Muscle layer of colon (tissue), 2 donors: Measurements from ENCODE around the gene BCR.

ENCODE experiments used
- H3K27ac ChIP-seq: one replicate; pipeline ENCODE4 v1.7.0; 2013; ENCODE audit warnings: low read depth, mild to moderate bottlenecking, low read length, moderate library complexity
- H3K27me3 ChIP-seq, 2 donors: one replicate each; pipeline ENCODE4 v1.7.0; 2013; ENCODE audit warnings: low read length in 2 of 2, mild to moderate bottlenecking in 2 of 2; ENCODE audit not compliant: insufficient read depth in 2 of 2, control insufficient read depth in 1 of 2
- H3K36me3 ChIP-seq: one replicate; pipeline ENCODE4 v1.7.0; 2013; ENCODE audit warnings: mild to moderate bottlenecking, low read length; ENCODE audit not compliant: insufficient read depth
- H3K4me1 ChIP-seq: one replicate; pipeline ENCODE4 v1.7.0; 2013; ENCODE audit warnings: mild to moderate bottlenecking, low read length; ENCODE audit not compliant: insufficient read depth
- H3K4me3 ChIP-seq, 2 donors: one replicate each; pipeline ENCODE4 v1.7.0; 2013; ENCODE audit warnings: low read length in 2 of 2, low read depth in 1 of 2, mild to moderate bottlenecking in 1 of 2, moderate library complexity in 1 of 2
- H3K9ac ChIP-seq: one replicate; pipeline ENCODE4 v1.7.0; 2013; ENCODE audit warnings: low read length
- H3K9me3 ChIP-seq: one replicate; pipeline ENCODE4 v1.7.0; 2013; ENCODE audit warnings: mild to moderate bottlenecking, low read length
- donor health status: abdominal sarcoma.
- donor health status: Adenocarcinoma of cecum.

BCR gene

DNA sequence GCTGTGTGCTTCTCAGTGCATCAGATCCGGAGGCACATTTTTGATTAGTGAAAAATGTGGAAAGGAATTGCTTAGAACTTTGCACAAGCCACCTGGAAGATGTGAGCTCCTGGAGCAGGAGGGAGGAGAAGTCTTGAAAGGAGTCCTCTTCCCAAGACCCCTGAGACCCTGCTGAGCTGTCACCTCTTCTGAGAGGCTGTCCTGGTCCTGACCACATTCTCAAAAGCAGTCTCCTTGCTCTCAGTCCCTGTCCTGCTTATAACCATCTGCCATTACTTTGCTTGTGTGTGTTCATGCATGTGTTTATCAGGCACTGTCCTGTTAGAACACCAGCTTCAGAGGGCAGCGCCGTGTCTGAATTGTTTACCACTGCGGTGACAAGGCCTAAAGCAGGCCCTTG is 86.5 kb downstream of the BCR start:
- no peak overlapping the region for H3K4me3 ChIP-seq
- H3K9ac ChIP-seq = no peak overlapping the region
- H3K9me3 ChIP-seq = no peaks in the 10 kb centered on the region
- peaks cover 12% of the 10 kb centered on the region for H3K4me1 ChIP-seq
- peaks cover 33% of the 10 kb centered on the region for H3K36me3 ChIP-seq
- H3K27ac ChIP-seq = no peak overlapping the region
- H3K27me3 ChIP-seq = no peaks in the 10 kb centered on the region

DNA sequence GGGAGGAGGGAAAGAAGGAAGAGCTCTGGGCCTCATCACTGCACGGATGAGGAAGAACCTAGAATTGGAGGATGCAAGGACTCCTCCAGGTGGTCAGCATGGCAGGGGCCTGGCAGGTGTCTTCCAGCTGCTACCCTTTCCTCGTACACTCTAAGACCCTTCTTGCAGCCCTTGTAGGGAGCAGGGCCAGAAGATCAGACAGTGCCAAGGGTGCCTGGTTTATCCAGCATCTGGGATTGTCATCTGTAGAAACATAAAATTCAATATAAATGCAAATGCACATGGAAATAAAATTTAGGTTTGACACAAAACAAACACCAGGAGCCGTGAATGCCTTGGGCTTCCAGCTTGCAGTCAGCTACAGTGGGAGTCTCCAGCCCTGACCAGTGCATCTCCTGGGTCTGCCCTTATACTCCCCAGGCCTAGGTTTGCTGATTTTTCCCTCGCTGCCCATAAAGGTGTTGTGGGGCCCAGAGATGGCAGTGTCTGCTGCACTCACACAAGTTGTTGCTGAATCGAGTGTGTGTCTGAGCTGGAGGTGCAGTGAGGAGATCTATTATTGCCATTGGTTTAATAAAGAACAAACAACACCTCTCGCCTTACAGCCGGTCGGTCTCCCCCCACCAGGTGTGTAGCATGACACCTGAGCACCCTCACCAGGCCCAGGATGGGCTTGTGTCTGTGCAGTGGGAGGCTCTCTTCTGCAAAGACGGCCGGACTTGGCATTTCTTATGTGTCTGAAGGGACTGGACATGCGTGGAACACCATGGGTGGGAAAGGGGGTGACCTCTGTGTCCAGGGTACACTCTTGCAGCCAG is 87.1 kb downstream of the BCR start:
- Histone ChIP-seq H3K4me1 (peaks cover 12% of the 10 kb centered on the region), H3K4me3 (no peak overlapping the region), H3K27me3 (no peaks in the 10 kb centered on the region), H3K9ac (no peak overlapping the region), H3K36me3 (peaks cover 35% of the 10 kb centered on the region), H3K27ac (no peak overlapping the region), H3K9me3 (no peaks in the 10 kb centered on the region)

GRCh38 chr22:23268139-23268712 is 87.9 kb downstream of the BCR start:
- no peak overlapping the region for H3K9ac ChIP-seq
- peaks cover 41% of the 10 kb centered on the region for H3K36me3 ChIP-seq
- no peaks in the 10 kb centered on the region for H3K27me3 ChIP-seq
- H3K4me1 ChIP-seq = peaks cover 12% of the 10 kb centered on the region
- H3K27ac ChIP-seq = no peak overlapping the region
- H3K9me3 ChIP-seq = no peaks in the 10 kb centered on the region
- no peak overlapping the region for H3K4me3 ChIP-seq

- H3K9ac ChIP-seq = no peak overlapping the region
- peaks cover 41% of the 10 kb centered on the region for H3K36me3 ChIP-seq
- peaks cover 12% of the 10 kb centered on the region for H3K4me1 ChIP-seq
- no peak overlapping the region for H3K27ac ChIP-seq
- no peaks in the 10 kb centered on the region for H3K27me3 ChIP-seq
- H3K9me3 ChIP-seq = no peaks in the 10 kb centered on the region
- no peak overlapping the region for H3K4me3 ChIP-seq
Measured at GRCh38 chr22:23268877-23269276, 88.6 kb downstream of the BCR start.

- Histone ChIP-seq H3K9me3 (no peaks in the 10 kb centered on the region), H3K36me3 (peaks cover 39% of the 10 kb centered on the region), H3K27ac (no peak overlapping the region), H3K4me3 (no peak overlapping the region), H3K4me1 (peaks cover 12% of the 10 kb centered on the region), H3K27me3 (no peaks in the 10 kb centered on the region), H3K9ac (no peak overlapping the region)
Measured at GRCh38 chr22:23269441-23270211, 89.3 kb downstream of the BCR start.

- no peaks in the 10 kb centered on the region for H3K9me3 ChIP-seq
- H3K4me3 ChIP-seq = no peak overlapping the region
- no peak overlapping the region for H3K27ac ChIP-seq
- H3K4me1 ChIP-seq = peaks cover 12% of the 10 kb centered on the region
- H3K9ac ChIP-seq = no peak overlapping the region
- H3K27me3 ChIP-seq = no peaks in the 10 kb centered on the region
- H3K36me3 ChIP-seq = peaks cover 41% of the 10 kb centered on the region
Measured at GRCh38 chr22:23270212-23270733, 90.0 kb downstream of the BCR start.

DNA sequence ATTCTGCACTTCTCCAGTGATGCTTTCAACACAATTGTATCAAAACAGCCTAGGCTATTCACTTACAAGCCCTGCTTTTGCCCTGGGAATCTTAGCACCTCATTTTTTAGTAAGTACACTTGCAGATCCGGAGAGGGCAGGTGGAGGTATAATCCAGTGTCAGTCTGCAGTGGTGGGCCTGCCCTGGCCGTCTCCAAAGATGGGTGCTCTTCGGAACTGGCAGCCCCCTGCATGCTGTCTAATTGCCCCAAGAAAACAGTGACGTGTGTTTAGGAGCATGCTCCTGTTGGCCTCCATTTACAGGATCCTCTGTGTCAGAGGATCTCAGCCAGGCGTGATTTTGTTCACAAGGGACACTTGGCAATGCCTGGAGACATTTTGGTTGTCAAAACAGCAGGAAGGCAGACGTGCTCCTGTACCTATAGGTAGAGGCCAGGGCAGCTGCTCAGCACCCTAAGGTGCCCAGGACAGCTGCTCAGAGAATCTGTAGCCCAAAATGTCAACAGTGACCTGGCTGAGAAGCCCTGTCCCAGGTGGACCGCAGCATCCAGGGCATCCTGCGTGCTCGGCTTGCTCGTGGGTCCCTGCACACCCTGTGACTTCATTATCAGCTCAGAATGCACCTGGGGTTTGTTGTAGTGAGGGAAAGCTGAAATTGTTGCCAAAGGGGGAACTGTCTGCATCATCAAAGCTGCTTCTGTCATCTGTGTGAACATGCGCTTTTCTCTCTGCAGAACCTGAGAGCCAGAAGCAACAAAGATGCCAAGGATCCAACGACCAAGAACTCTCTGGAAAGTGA is 90.7 kb downstream of the BCR start:
- Histone ChIP-seq H3K9ac (no peak overlapping the region), H3K36me3 (peaks cover 44% of the 10 kb centered on the region), H3K27ac (no peak overlapping the region)

GRCh38 chr22:23271597-23271908 is 91.2 kb downstream of the BCR start:
- Histone ChIP-seq H3K4me1 (peaks cover 12% of the 10 kb centered on the region), H3K36me3 (peaks cover 44% of the 10 kb centered on the region), H3K4me3 (no peak overlapping the region), H3K9ac (no peak overlapping the region), H3K27me3 (no peaks in the 10 kb centered on the region), H3K9me3 (no peaks in the 10 kb centered on the region), H3K27ac (no peak overlapping the region)

More for the DNA sequence above, 90.7 kb downstream of the BCR start:
- Histone ChIP-seq H3K4me3 (no peak overlapping the region), H3K4me1 (peaks cover 12% of the 10 kb centered on the region), H3K27me3 (no peaks in the 10 kb centered on the region), H3K9me3 (no peaks in the 10 kb centered on the region)

DNA sequence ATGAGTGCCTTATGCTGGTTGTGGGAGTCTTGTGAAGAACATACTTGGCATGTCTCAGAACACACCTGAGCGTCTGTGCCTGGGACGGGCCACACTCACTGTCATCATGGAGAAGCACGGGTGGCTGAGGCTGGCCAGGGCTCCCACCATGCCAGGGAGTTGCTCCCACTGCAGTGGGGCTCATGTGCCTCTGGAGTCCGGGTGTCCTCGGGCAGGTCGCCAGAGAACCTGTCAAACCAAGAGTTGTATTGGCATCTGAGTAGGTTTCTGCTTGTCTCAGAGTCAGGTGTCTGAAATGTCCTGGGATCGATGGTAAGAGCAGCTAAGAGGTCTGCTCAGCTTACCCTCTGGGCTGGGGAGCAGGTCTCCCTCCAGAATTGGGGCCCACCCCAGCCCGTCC is 92.1 kb downstream of the BCR start:
- no peaks in the 10 kb centered on the region for H3K9me3 ChIP-seq
- peaks cover 49% of the 10 kb centered on the region for H3K36me3 ChIP-seq
- H3K4me3 ChIP-seq = no peak overlapping the region
- H3K27me3 ChIP-seq = no peaks in the 10 kb centered on the region
- no peak overlapping the region for H3K27ac ChIP-seq
- peaks cover 12% of the 10 kb centered on the region for H3K4me1 ChIP-seq
- H3K9ac ChIP-seq = no peak overlapping the region

- H3K36me3 ChIP-seq = peaks cover 51% of the 10 kb centered on the region
Measured at GRCh38 chr22:23272834-23273233, 92.5 kb downstream of the BCR start.

More at GRCh38 chr22:23272834-23273233, 92.5 kb downstream of the BCR start:
- no peaks in the 10 kb centered on the region for H3K9me3 ChIP-seq
- H3K27me3 ChIP-seq = no peaks in the 10 kb centered on the region
- no peak overlapping the region for H3K27ac ChIP-seq
- H3K4me1 ChIP-seq = peaks cover 12% of the 10 kb centered on the region
- no peak overlapping the region for H3K9ac ChIP-seq
- H3K4me3 ChIP-seq = no peak overlapping the region
